OCI-LY7 (cell line): Measurements from ENCODE around the gene RSPH9. TPM values are rescaled to one million over a fixed set of nuclear protein-coding genes. Genes with fewer than 3 reads are reported as not detected.

ENCODE experiments used
- BruUV-seq: library from RNA; stranded (reverse); fragments of 400-500 nt; replicated peaks from 2 replicates; lab custom pipeline; 2021; lab: Mats Ljungman, UMichigan
- CTCF ChIA-PET: fragments of 300-600 bp; sonication (Branson Sonifier 250); formaldehyde crosslinking; loops from one replicate; lab custom pipeline; 2022; ENCODE audit warnings: antibody characterized with exemption; ENCODE audit not compliant: unreplicated experiment; lab: Charles Lee
- POLR2A ChIA-PET: fragments of 300-600 bp; sonication (Branson Sonifier 250); formaldehyde crosslinking; loops from one replicate; lab custom pipeline; 2022; ENCODE audit warnings: antibody characterized with exemption; lab: Charles Lee
- DNase-seq: peaks from one replicate; pipeline ENCODE4 v3.0.0-alpha.2; 2015; ENCODE audit warnings: low spot score
- H2AFZ ChIP-seq: fragments of 200-600 bp; sonication (generic), shearing (Covaris generic); 2 replicates; pipeline ENCODE4 v1.6.1; 2014; ENCODE audit warnings: mild to moderate bottlenecking, antibody characterized with exemption, low read length, moderate library complexity
- H3K27ac ChIP-seq: fragments of 200-600 bp; sonication (generic); 2 replicates; pipeline ENCODE4 v1.5.1; 2014; ENCODE audit warnings: mixed run types, low read depth, mild to moderate bottlenecking, moderate library complexity, low read length, inconsistent platforms; ENCODE audit not compliant: poor library complexity, severe bottlenecking
- H3K36me3 ChIP-seq: fragments of 200-600 bp; sonication (generic); 2 replicates; pipeline ENCODE4 v1.6.1; 2014; ENCODE audit warnings: mild to moderate bottlenecking, antibody characterized with exemption, low read length, moderate library complexity, mixed read lengths; ENCODE audit not compliant: insufficient read depth
- H3K4me1 ChIP-seq: fragments of 200-600 bp; sonication (generic); 2 replicates; pipeline ENCODE4 v1.5.1; 2014; ENCODE audit warnings: mild to moderate bottlenecking, low read length; ENCODE audit not compliant: insufficient read depth, poor library complexity, severe bottlenecking
- H3K4me2 ChIP-seq: fragments of 200-600 bp; sonication (generic); 2 replicates; pipeline ENCODE4 v1.6.1; 2014; ENCODE audit warnings: mild to moderate bottlenecking, low read length
- H3K4me3 ChIP-seq: fragments of 200-600 bp; sonication (generic); 2 replicates; pipeline ENCODE4 v1.5.1; 2014; ENCODE audit warnings: mild to moderate bottlenecking, low read depth, low read length; ENCODE audit not compliant: poor library complexity, severe bottlenecking
- H3K79me2 ChIP-seq: fragments of 200-600 bp; sonication (generic); 2 replicates; pipeline ENCODE4 v1.6.1; 2016; ENCODE audit warnings: low read depth, mild to moderate bottlenecking, low read length, moderate library complexity, mixed read lengths; ENCODE audit not compliant: insufficient read depth
- H3K9me2 ChIP-seq: fragments of 200-600 bp; sonication (generic); 2 replicates; pipeline ENCODE4 v1.6.1; 2016; ENCODE audit warnings: mild to moderate bottlenecking, low read length, mixed read lengths; ENCODE audit not compliant: insufficient read depth
- H3K9me3 ChIP-seq: fragments of 200-600 bp; sonication (generic); 2 replicates; pipeline ENCODE4 v1.6.1; 2014; ENCODE audit warnings: mild to moderate bottlenecking, mixed run types, low read length, mixed read lengths
- H4K20me1 ChIP-seq: fragments of 200-600 bp; sonication (generic); 2 replicates; pipeline ENCODE4 v1.6.1; 2014; ENCODE audit warnings: mild to moderate bottlenecking, antibody characterized with exemption, low read length, moderate library complexity, mixed read lengths; ENCODE audit not compliant: insufficient read depth
- EZH2phosphoT487 ChIP-seq: fragments of 200-600 bp; sonication (generic); IDR thresholded peaks from 2 replicates; pipeline ENCODE4 v1.6.1; 2018; ENCODE audit warnings: low read depth, borderline replicate concordance, mild to moderate bottlenecking, mixed run types, antibody characterized with exemption, low read length, moderate library complexity, mixed read lengths
- intact Hi-C: fragments of 100-400 bp; cut with micrococcal nuclease; formaldehyde crosslinking; loops from one replicate; pipeline ENCODE4 v1.10.0; 2022; ENCODE audit not compliant: unreplicated experiment
- total RNA-seq, 2 experiments: library from RNA; depleted of rRNA in 1 of 2; stranded (reverse); fragments of >200 nt in 1 of 2; shearing (Covaris generic) in 1 of 2; gene quantifications; 2 replicates each; pipeline ENCODE4 v1.2.3, GENCODE V29; 2014 to 2022
- TF ChIP-seq, protein P1 (sequence below): fragments of 200-600 bp; sonication (generic); conservative IDR thresholded peaks from 2 replicates; pipeline ENCODE4 v1.5.1; 2014; ENCODE audit warnings: mild to moderate bottlenecking, antibody characterized with exemption, low read length, moderate library complexity, mixed read lengths

RSPH9 gene
- total RNA-seq, 2 experiments from 2014 or later, result 0.28 TPM; not detected in 1

DNA sequence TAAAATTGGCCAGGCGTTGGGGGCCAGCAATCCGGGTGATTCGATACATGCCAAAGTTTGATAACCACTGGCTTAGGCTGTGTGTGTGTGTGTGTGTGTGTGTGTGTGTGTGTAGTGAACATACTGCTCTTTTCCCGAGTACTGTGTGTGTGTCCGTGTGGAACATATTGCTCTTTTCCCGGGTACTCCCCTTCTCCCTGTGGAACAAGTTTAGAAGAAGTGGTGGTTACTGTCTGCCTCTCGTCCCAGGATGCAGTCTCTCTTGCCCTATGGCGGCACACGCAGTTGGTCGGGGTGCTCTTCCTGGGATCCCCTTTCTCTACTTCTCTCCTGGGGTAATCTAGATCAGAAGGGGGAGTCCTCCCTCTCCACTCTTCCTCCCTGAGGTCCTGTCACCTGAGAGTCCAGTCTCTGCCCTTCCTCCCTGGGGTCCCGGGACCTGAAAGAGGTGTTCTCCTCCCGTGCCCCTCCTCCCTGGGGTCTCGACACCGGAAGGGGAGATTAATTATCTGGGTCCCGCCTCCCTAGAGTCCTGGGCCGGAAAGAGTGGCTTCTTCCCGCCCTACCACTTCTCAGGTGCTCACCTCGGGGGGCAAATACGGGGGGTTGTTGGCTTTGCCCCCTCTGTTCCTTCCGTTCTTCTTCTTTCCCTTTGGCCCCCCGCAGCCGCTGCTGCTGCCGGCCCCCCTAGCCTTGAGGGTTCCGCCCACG is 16.3 kb upstream of the RSPH9 start:
- BruUV-seq, result TSS peak; percentile 56
- Histone ChIP-seq H3K36me3 (peaks cover 39% of the 10 kb centered on the region), H3K4me3 (peak overlapping the region; percentile 91), H3K79me2 (peaks cover 19% of the 10 kb centered on the region; the same call in 1 of the 2 replicates), H3K9me3 (no peaks in the 10 kb centered on the region), H4K20me1 (no peaks in the 10 kb centered on the region), H3K27ac (peak overlapping the region; percentile 95), H2AFZ (no peak overlapping the region; the same call in 1 of the 2 replicates), H3K4me2 (peak overlapping the region; percentile 81), H3K9me2 (no peaks in the 10 kb centered on the region), H3K4me1 (peaks cover 40% of the 10 kb centered on the region)
- POLR2A ChIA-PET, result interaction anchor here (0.5 to 2.5 kb wide), 8 partner anchors 11 to 251 kb away, joined by 3 to 9 read pairs (median 6); partner anchors contain the start of genes POLR1C and YIPF3
- DNase-seq, result peak; percentile 79
- TF ChIP-seq EZH2phosphoT487, result no peak
- TF ChIP-seq, protein P1, sequence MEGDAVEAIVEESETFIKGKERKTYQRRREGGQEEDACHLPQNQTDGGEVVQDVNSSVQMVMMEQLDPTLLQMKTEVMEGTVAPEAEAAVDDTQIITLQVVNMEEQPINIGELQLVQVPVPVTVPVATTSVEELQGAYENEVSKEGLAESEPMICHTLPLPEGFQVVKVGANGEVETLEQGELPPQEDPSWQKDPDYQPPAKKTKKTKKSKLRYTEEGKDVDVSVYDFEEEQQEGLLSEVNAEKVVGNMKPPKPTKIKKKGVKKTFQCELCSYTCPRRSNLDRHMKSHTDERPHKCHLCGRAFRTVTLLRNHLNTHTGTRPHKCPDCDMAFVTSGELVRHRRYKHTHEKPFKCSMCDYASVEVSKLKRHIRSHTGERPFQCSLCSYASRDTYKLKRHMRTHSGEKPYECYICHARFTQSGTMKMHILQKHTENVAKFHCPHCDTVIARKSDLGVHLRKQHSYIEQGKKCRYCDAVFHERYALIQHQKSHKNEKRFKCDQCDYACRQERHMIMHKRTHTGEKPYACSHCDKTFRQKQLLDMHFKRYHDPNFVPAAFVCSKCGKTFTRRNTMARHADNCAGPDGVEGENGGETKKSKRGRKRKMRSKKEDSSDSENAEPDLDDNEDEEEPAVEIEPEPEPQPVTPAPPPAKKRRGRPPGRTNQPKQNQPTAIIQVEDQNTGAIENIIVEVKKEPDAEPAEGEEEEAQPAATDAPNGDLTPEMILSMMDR, result no peak
- CTCF ChIA-PET, result no interaction called here
- intact Hi-C loops, result loop anchor here (1.0 to 2.0 kb wide), 2 partner anchors 52 to 142 kb away; partner anchors contain the start of genes POLH, VEGFA and XPO5

DNA sequence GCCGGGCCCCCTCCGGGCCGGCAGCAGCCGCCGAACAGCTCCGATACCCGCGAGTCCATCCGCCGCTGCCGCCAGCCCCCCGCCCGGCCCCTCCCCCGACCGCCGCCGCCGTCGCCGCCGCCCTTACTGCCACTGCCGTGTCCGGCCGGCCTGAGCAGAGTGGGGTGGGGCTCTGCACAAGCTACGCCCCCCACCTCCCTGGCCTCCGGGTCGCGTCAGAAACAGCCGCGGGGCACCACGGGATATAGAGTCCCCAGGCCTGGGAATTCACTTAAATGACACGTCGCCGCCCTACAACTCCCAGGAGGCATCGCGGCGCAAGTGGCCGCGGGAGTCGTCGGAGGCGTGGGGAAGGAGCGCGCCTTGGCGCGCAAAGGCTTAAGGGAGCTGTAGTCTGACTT is 15.7 kb upstream of the RSPH9 start, which contains the start of gene GTPBP2:
GTPBP2 (minus strand) TSS at position 161 of the 401 bp plus-strand sequence; CDS start at position 59, 102 bp downstream.
- ChIA-PET POLR2A (interaction anchor here (0.5 to 2.5 kb wide), 21 partner anchors 8 to 252 kb away, joined by 3 to 9 read pairs (median 4); partner anchors contain the start of genes ABCC10, POLR1C, VEGFA and YIPF3), CTCF (no interaction called here)
- peaks cover 33% of the 10 kb centered on the region for H3K36me3 ChIP-seq
- no TSS peak for BruUV-seq
- peaks cover 19% of the 10 kb centered on the region; the same call in 1 of the 2 replicates for H3K79me2 ChIP-seq
- no peaks in the 10 kb centered on the region for H3K9me3 ChIP-seq
- intact Hi-C loops, result loop anchor here (1.0 to 2.0 kb wide), 2 partner anchors 53 to 142 kb away; partner anchors contain the start of genes POLH, VEGFA and XPO5
- peak within 1 kb of the TSS; percentile 92 for H3K4me2 ChIP-seq
- TF ChIP-seq, protein P1, result no peak
- no peak for TF ChIP-seq EZH2phosphoT487
- H4K20me1 ChIP-seq, result no peaks in the 10 kb centered on the region
- H3K27ac ChIP-seq, result peak within 1 kb of the TSS; percentile 95
- peak within 1 kb of the TSS; percentile 71; the same call in 1 of the 2 replicates for H2AFZ ChIP-seq
- peak within 1 kb of the TSS; percentile 91 for H3K4me3 ChIP-seq
- H3K9me2 ChIP-seq, result no peaks in the 10 kb centered on the region
- H3K4me1 ChIP-seq, result peaks cover 46% of the 10 kb centered on the region
- peak; percentile 99 for DNase-seq
